Jurkat, Clone E6-1 (cell line): ENCODE data around the gene SPDYE3.
"Not testable (repeated sequence)": the region's sequence is repeated elsewhere in the genome, so short reads cannot be mapped to it uniquely, and the experiment has no call there.

Source experiments
- DNase-seq: peaks from one replicate; pipeline ENCODE4 v3.0.0-alpha.2; 2011; ENCODE audit warnings: low read depth, low spot score
- H3K4me3 ChIP-seq: 2 replicates; pipeline ENCODE4 v1.5.1; 2011; ENCODE audit warnings: mild to moderate bottlenecking, low read length, control low read depth, moderate library complexity

SPDYE3 gene

GRCh38 chr7:100344560-100345287, 37.2 kb downstream of the SPDYE3 start:
- DNase-seq = peak; percentile 76
- peak overlapping the region; percentile 18; the same call in 1 of the 2 replicates for H3K4me3 ChIP-seq

- H3K4me3 ChIP-seq = not testable (repeated sequence)
- DNase-seq = peak; percentile 28
Observed at GRCh38 chr7:100345288-100345672, 37.8 kb downstream of the SPDYE3 start.

- H3K4me3 ChIP-seq = no peak overlapping the region
- no peak for DNase-seq
Observed at GRCh38 chr7:100346921-100347320, 39.4 kb downstream of the SPDYE3 start.

DNA sequence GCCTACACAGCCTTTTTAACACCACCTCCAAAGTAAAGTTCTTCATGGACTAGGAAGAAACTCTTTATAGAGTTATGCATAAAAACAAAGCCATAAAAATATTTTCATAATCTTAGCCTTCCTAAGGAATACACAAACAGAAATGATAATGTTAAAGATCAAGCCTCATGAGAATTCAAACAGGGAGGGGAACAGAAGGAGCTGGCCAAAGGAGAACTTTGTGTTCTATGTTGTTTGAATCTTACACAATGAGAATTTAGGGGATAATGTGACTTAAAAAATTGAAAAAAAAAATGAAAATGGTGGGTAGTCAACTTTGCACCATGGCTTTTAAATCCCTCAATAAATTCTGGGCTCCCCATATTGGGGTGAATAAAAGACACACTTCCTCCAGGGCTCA, 41.3 kb downstream of the SPDYE3 start:
- no peak overlapping the region for H3K4me3 ChIP-seq
- no peak for DNase-seq

- no peak for DNase-seq
- H3K4me3 ChIP-seq = no peak overlapping the region
Observed at GRCh38 chr7:100349757-100350156, 42.3 kb downstream of the SPDYE3 start.

DNA sequence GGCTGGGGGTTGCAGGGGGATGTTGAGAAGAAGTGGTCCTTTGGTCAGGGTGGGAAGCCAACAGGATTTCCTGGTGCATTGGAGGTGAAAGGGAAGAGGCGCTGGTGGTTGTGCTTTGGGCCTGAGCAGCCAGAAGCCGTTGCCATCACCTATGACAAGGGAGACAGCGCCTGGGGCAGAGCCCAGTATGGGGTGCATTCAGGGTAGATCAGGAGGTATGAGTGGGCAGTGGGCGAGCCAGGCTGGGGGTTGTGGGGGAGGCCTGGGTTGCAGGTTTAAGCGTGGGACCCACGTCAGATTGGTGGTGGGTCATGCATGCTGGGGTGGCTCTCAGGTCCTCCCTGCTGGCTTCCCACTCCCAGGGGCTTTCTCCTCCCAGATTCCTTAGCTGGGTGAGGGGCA, 44.2 kb downstream of the SPDYE3 start:
- DNase-seq = no peak
- H3K4me3 ChIP-seq = no peak overlapping the region

- DNase-seq = not testable (repeated sequence)
Observed at GRCh38 chr7:100352230-100352781, 44.8 kb downstream of the SPDYE3 start.

GRCh38 chr7:100352984-100353684, 45.6 kb downstream of the SPDYE3 start:
- H3K4me3 ChIP-seq = no peak overlapping the region
- no peak for DNase-seq

More at GRCh38 chr7:100352230-100352781, 44.8 kb downstream of the SPDYE3 start:
- not testable (repeated sequence) for H3K4me3 ChIP-seq

- peak; percentile 35 for DNase-seq
- no peak overlapping the region for H3K4me3 ChIP-seq
Observed at GRCh38 chr7:100353685-100354330, 46.3 kb downstream of the SPDYE3 start.

- no peak overlapping the region for H3K4me3 ChIP-seq
- no peak for DNase-seq
Observed at GRCh38 chr7:100356416-100357068, 49.0 kb downstream of the SPDYE3 start.

- DNase-seq = no peak
- no peak overlapping the region for H3K4me3 ChIP-seq
Observed at GRCh38 chr7:100357131-100357561, 49.6 kb downstream of the SPDYE3 start.

DNA sequence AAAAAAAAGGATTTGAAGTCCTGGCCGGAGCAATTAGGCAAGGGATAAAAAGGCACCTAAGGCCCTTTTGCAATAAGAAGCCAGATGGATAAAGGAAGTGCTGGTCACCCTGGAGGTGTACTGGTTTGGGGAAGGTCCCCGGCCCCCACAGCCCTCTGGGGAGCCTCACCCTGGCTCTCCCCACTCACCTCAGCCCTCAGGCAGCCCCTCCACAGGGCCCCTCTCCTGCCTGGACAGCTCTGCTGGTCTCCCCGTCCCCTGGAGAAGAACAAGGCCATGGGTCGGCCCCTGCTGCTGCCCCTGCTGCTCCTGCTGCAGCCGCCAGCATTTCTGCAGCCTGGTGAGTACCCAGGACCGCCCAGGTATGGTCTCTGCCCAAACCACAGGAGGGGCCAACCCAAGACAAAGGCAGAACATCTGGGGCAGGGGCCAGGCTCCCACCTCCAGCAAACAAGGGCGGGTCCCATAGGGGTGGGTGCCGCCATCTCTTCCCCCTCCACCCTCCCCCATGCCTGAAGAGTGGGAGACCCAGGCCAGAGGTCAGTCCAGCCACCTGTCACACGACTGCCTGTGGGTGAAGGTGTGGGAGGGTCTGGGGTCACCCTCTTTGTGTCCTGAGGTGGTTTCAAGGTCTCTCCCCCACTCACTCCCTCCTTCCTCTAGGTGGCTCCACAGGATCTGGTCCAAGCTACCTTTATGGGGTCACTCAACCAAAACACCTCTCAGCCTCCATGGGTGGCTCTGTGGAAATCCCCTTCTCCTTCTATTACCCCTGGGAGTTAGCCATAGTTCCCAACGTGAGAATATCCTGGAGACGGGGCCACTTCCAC, 50.7 kb downstream of the SPDYE3 start, which contains the start of gene PILRB:
TSS of gene PILRB (plus strand) at position 91 of the 830 bp plus-strand sequence. CDS start at position 277, 186 bp downstream.
- no peak for DNase-seq

DNA sequence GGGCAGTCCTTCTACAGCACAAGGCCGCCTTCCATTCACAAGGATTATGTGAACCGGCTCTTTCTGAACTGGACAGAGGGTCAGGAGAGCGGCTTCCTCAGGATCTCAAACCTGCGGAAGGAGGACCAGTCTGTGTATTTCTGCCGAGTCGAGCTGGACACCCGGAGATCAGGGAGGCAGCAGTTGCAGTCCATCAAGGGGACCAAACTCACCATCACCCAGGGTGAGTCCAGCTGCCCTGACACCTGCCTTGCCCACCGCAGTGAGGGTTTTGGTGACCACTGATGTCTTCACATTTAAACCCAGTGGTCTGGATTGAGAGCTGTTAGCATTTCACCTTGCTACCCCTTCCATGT, 51.3 kb downstream of the SPDYE3 start:
- no peak for DNase-seq
- no peak overlapping the region for H3K4me3 ChIP-seq

More for the DNA sequence above, 50.7 kb downstream of the SPDYE3 start, which contains the start of gene PILRB:
- H3K4me3 ChIP-seq = no peak within 1 kb of the TSS

DNA sequence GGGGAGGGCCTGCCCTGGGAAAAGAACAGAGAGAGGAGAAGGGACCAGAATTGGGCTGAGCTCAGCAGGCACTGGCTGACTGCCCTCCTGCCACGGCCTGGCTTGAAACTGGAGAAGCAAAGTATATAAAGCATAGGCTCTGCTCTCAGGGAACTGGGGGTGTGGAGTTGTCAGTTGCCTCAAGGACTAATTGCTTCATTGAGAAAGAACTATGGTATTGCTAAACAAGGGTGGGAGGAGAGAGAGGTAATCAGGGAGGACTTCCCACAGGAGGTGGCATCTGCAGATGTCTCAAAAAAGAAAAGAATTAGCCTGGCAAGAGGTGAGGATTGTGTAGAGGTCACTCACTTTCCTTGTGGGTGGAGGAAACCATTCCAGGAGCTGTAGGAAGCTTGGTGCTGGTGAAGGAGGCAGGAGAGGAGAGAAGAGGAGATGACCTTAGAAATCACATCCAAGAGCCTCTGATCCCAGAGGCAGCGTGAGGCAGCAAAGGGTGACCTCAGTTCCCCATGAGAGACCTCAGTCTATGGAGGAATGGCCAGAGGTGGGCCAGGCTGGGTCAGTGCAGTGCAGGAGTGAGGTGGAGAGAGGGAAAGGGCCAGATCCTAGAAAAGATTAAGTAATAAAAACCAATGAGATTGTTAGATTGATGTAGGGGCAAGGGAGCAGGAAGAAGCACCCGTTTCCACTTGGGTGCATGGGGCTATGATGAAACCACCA, 52.8 kb downstream of the SPDYE3 start:
- no peak overlapping the region for H3K4me3 ChIP-seq

GRCh38 chr7:100363098-100363497, 55.6 kb downstream of the SPDYE3 start:
- H3K4me3 ChIP-seq = no peak overlapping the region
- DNase-seq = no peak

More for the DNA sequence above, 52.8 kb downstream of the SPDYE3 start:
- DNase-seq = no peak

- H3K4me3 ChIP-seq, DNase-seq: not testable (repeated sequence)
Observed at GRCh38 chr7:100363797-100364196, 56.3 kb downstream of the SPDYE3 start.

GRCh38 chr7:100364480-100364879, 57.0 kb downstream of the SPDYE3 start:
- no peak for DNase-seq

GRCh38 chr7:100365998-100366367, 58.5 kb downstream of the SPDYE3 start:
- H3K4me3 ChIP-seq, DNase-seq: not testable (repeated sequence)

More at GRCh38 chr7:100364480-100364879, 57.0 kb downstream of the SPDYE3 start:
- H3K4me3 ChIP-seq = no peak overlapping the region
